Osteoblast (primary cell): ENCODE data around the gene NCAPG2. TPM values are rescaled to one million over a fixed set of nuclear protein-coding genes. Genes with fewer than 3 reads are reported as not detected.
A peak's percentile ranks its signal among the peaks of the same experiment; 100 is the strongest.

Experiments used
- DNase-seq: peaks from one replicate; pipeline ENCODE4 v3.0.0; 2011; ENCODE audit warnings: low spot score, mixed read lengths; ENCODE audit not compliant: insufficient read length; ENCODE audit errors: missing footprints
- H2AFZ ChIP-seq: 2 replicates; pipeline ENCODE4 v1.6.0; 2011; ENCODE audit warnings: mild to moderate bottlenecking, low read length
- H3K27ac ChIP-seq: 2 replicates; pipeline ENCODE4 v1.5.1; 2011; ENCODE audit warnings: mild to moderate bottlenecking, low read depth, low read length, moderate library complexity
- H3K27me3 ChIP-seq: 2 replicates; pipeline ENCODE4 v1.6.0; 2012; ENCODE audit warnings: mild to moderate bottlenecking, control low read depth, inconsistent platforms, low read length, moderate library complexity; ENCODE audit not compliant: insufficient read depth
- H3K36me3 ChIP-seq: 2 replicates; pipeline ENCODE4 v1.5.1; 2011; ENCODE audit warnings: mild to moderate bottlenecking, low read length, control low read depth, moderate library complexity; ENCODE audit not compliant: insufficient read depth
- H3K4me1 ChIP-seq: 2 replicates; pipeline ENCODE4 v1.5.1; 2011; ENCODE audit warnings: mild to moderate bottlenecking, low read length, control low read depth, moderate library complexity; ENCODE audit not compliant: insufficient read depth
- H3K4me2 ChIP-seq: 2 replicates; pipeline ENCODE4 v1.6.0; 2011; ENCODE audit warnings: mild to moderate bottlenecking, low read length; ENCODE audit not compliant: insufficient read depth
- H3K4me3 ChIP-seq: fragments of 200-600 bp; sonication (generic); 3 replicates; pipeline ENCODE4 v1.5.1; 2012; ENCODE audit warnings: mild to moderate bottlenecking, low read length, inconsistent platforms; ENCODE audit not compliant: insufficient read depth
- H3K79me2 ChIP-seq: 2 replicates; pipeline ENCODE4 v1.6.0; 2012; ENCODE audit warnings: mild to moderate bottlenecking, low read length, control low read depth, inconsistent platforms; ENCODE audit not compliant: insufficient read depth
- H3K9me3 ChIP-seq: 2 replicates; pipeline ENCODE4 v1.5.1; 2011; ENCODE audit warnings: low read depth, low read length, control low read depth
- H4K20me1 ChIP-seq: 2 replicates; pipeline ENCODE4 v1.6.0; 2012; ENCODE audit warnings: mild to moderate bottlenecking, low read length, control low read depth; ENCODE audit not compliant: insufficient read depth
- total RNA-seq: library from RNA; depleted of rRNA; stranded (reverse); fragments of >200 nt; gene quantifications from 2 replicates; pipeline ENCODE4 v1.2.3, GENCODE V29; 2012
- TF ChIP-seq, protein P1 (sequence below): IDR thresholded peaks from 2 replicates; pipeline ENCODE4 v1.5.1; 2011; ENCODE audit warnings: mild to moderate bottlenecking, low read depth, low read length, moderate library complexity; ENCODE audit errors: extremely low read depth

Gene NCAPG2
- total RNA-seq, 1 donor, result 8.0 TPM

DNA sequence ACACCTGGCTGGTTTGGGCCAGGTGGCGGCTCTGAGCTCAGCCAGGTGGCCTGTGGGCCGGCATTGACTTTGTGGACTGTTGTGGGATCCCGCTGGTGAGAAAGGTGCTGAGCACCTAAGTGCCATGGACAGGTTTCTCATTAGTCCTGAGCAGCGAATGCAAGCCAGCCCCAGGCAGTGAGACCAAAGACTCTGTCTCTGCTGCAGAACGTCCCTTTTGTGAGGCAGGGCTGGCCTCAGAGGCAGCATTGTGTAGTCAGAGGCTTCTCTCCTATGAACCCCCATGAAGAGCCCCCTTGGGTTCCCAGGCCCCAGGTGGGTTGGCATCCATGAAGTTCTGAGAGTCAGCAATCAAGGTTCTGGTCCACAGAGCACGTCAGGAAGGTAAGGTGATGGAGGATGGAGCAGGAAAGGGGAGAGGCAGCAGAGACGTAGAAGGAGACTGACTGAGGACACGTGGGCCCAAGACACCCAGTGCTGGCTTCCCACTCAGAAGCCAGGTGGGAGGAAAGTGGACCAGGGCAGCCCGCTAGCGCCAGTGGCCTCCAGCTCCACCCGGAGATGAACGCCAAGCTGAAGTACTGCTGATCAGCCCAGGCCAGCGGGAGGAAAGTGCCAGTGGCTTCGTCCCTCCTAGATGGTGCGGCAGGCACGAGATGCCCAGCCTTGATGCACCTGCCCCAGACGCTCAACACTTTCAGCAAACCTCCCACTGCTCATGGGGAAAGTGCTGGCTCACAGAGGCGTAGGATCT, 97.8 kb downstream of the NCAPG2 start:
- DNase-seq, result peak; percentile 66
- Histone ChIP-seq H4K20me1 (no peaks in the 10 kb centered on the region), H3K9me3 (no peaks in the 10 kb centered on the region), H3K27me3 (no peaks in the 10 kb centered on the region), H3K36me3 (no peaks in the 10 kb centered on the region), H3K4me1 (no peaks in the 10 kb centered on the region), H3K79me2 (no peaks in the 10 kb centered on the region), H3K4me2 (no peak overlapping the region), H2AFZ (no peak overlapping the region), H3K27ac (no peak overlapping the region), H3K4me3 (no peak overlapping the region)
- TF ChIP-seq, protein P1, sequence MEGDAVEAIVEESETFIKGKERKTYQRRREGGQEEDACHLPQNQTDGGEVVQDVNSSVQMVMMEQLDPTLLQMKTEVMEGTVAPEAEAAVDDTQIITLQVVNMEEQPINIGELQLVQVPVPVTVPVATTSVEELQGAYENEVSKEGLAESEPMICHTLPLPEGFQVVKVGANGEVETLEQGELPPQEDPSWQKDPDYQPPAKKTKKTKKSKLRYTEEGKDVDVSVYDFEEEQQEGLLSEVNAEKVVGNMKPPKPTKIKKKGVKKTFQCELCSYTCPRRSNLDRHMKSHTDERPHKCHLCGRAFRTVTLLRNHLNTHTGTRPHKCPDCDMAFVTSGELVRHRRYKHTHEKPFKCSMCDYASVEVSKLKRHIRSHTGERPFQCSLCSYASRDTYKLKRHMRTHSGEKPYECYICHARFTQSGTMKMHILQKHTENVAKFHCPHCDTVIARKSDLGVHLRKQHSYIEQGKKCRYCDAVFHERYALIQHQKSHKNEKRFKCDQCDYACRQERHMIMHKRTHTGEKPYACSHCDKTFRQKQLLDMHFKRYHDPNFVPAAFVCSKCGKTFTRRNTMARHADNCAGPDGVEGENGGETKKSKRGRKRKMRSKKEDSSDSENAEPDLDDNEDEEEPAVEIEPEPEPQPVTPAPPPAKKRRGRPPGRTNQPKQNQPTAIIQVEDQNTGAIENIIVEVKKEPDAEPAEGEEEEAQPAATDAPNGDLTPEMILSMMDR, result no peak

DNA sequence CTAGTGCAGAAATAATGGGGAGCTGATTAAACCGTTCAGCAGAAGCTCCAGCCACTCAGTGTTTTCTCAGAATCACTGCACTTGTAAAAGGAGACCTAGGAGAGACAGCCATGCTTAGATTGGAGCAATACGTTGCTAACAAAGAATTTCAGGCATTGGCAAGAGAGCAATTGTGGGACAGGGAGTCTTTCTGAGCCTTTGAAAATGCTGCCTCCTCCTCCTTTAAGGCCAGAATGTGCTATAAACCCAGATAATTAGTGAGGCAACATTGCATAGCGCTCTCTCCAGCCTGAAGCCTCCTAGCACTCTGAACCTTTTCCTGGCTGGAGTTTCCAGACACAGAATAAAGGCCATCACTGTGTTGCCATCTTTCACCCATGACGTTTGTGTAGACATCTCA, 98.5 kb downstream of the NCAPG2 start:
- Histone ChIP-seq H3K79me2 (no peaks in the 10 kb centered on the region), H4K20me1 (no peaks in the 10 kb centered on the region), H3K27me3 (no peaks in the 10 kb centered on the region), H3K27ac (no peak overlapping the region), H3K9me3 (no peaks in the 10 kb centered on the region), H3K36me3 (no peaks in the 10 kb centered on the region), H2AFZ (no peak overlapping the region), H3K4me2 (no peak overlapping the region), H3K4me3 (no peak overlapping the region), H3K4me1 (no peaks in the 10 kb centered on the region)
- TF ChIP-seq, protein P1, result no peak
- no peak for DNase-seq

DNA sequence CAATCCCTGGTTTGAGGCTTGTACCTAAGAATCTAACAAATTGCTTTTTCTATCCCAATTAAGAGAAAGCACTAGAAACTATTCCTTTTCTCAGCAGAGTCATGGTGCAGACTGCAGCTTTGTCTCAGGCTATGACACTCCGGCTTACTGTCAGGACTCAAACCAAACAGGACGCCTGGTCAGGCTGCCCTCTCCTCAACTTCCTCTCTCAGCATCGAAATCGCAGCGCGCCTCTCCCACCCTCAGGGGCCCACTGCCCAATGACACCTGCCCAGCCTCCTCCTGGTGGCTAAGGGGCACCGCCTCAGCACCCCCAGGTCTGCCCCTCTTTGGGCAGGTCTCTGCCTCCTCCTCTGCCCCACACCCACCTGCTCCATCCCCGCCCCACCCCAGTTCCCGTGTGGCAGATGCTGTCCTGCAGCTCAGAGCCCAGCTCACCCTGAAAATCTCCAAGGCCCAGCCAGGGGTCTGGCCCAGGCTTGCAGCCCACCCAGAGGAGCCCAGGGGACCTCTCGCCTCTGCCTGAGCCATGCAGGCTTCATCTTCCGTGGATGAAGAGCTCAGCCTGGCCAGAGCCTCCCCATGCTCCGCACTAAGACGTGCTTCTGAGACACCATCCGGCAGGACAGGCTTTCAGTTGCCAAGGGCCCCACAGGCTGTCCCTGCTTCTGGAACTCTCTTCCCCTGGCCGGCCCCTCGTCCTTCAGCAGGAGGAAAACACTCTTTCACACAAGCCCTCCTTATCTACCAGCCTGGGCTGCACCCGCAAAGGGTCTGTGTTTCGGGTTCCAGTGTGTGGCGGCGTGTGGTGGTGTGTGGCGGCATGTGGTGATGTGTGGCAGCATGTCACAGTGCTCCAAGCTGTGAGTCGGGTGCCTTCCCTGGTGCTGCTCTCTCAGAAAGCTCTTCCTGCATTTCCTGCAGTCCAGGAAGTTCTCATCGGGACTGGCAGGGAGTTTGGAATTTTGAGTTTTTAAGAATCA, 100.5 kb downstream of the NCAPG2 start:
- Histone ChIP-seq H4K20me1 (no peaks in the 10 kb centered on the region), H3K27ac (no peak overlapping the region), H3K27me3 (no peaks in the 10 kb centered on the region), H3K79me2 (no peaks in the 10 kb centered on the region), H3K36me3 (no peaks in the 10 kb centered on the region), H3K4me1 (no peaks in the 10 kb centered on the region), H2AFZ (no peak overlapping the region), H3K4me2 (no peak overlapping the region), H3K9me3 (no peaks in the 10 kb centered on the region), H3K4me3 (no peak overlapping the region)
- no peak for DNase-seq
- TF ChIP-seq, protein P1, result no peak
